Middle frontal gyrus (tissue), 1 donor: ENCODE data around the gene SMARCD1.
A peak's percentile ranks its signal among the peaks of the same experiment; 100 is the strongest.

ENCODE experiments used
- DNase-seq: peaks from one replicate; pipeline ENCODE4 v3.0.0-alpha.2; 2015; ENCODE audit warnings: low spot score; ENCODE audit errors: extremely low spot score

SMARCD1 gene

GRCh38 chr12:50057000-50057841 lies 27.9 kb upstream of the SMARCD1 start, which contains the start of gene ASIC1:
Gene ASIC1 (plus strand): TSS chr12:50057596. CDS start chr12:50058767, 1,171 bp downstream.
- DNase-seq, result peak; percentile 24

- no peak for DNase-seq
These were observed 27.1 kb upstream of the SMARCD1 start for GRCh38 chr12:50057896-50058670.

- no peak for DNase-seq
These were observed 26.3 kb upstream of the SMARCD1 start for GRCh38 chr12:50058743-50059312.

- DNase-seq, result no peak
These were observed 25.6 kb upstream of the SMARCD1 start for GRCh38 chr12:50059440-50060119.

- DNase-seq, result no peak
These were observed 25.0 kb upstream of the SMARCD1 start for GRCh38 chr12:50060120-50060468.

GRCh38 chr12:50061171-50061570 lies 24.0 kb upstream of the SMARCD1 start:
- no peak for DNase-seq

- no peak for DNase-seq
These were observed 23.0 kb upstream of the SMARCD1 start for GRCh38 chr12:50061946-50062686.

- DNase-seq, result no peak
These were observed 22.2 kb upstream of the SMARCD1 start for GRCh38 chr12:50062728-50063460.

GRCh38 chr12:50065726-50066310 lies 19.3 kb upstream of the SMARCD1 start:
- no peak for DNase-seq

- no peak for DNase-seq
These were observed 18.7 kb upstream of the SMARCD1 start for GRCh38 chr12:50066402-50066801.

GRCh38 chr12:50069069-50069468 lies 16.1 kb upstream of the SMARCD1 start:
- no peak for DNase-seq

- DNase-seq, result no peak
These were observed 15.6 kb upstream of the SMARCD1 start for GRCh38 chr12:50069539-50069938.

- peak; percentile 73 for DNase-seq
These were observed 14.7 kb upstream of the SMARCD1 start for GRCh38 chr12:50070314-50071060.

GRCh38 chr12:50072198-50072907 lies 12.8 kb upstream of the SMARCD1 start:
- no peak for DNase-seq

GRCh38 chr12:50073206-50073605 lies 11.9 kb upstream of the SMARCD1 start:
- no peak for DNase-seq

- DNase-seq, result no peak
These were observed 11.4 kb upstream of the SMARCD1 start for GRCh38 chr12:50073712-50074111.

GRCh38 chr12:50074936-50075807 lies 10.0 kb upstream of the SMARCD1 start:
- peak; percentile 61 for DNase-seq

GRCh38 chr12:50075808-50076170 lies 9.4 kb upstream of the SMARCD1 start:
- no peak for DNase-seq
